ENCODE measurements around the gene OR6C65. TPM values are rescaled to one million over a fixed set of nuclear protein-coding genes. Genes with fewer than 3 reads are reported as not detected.
"Not testable (repeated sequence)": the region's sequence is repeated elsewhere in the genome, so short reads cannot be mapped to it uniquely, and the experiment has no call there.

The OR6C65 gene
- total and polyA plus RNA-seq, 2 donors (not counting 1 experiment from before 2014, with no cell fraction given), result not detected

- H3K4me3 ChIP-seq (ENCODE audit: control extremely low read depth in 1 of 5, extremely low read depth in 1 of 5, insufficient read depth in 1 of 5, low read depth in 2 of 5, low read length in 4 of 5), result no peak within 1 kb of the TSS
- no peaks in the 10 kb centered on the region for H3K36me3 ChIP-seq (replicated peaks in 1 of 2; ENCODE audit: control extremely low read depth in 1 of 2, control insufficient read depth in 1 of 2, extremely low read depth in 1 of 2, insufficient read depth in 2 of 2, low read length in 1 of 2)
- peaks cover 0 to 4% (median 0%) of the 10 kb centered on the region in 4 experiments for H3K27me3 ChIP-seq (replicated peaks in 1 of 4; ENCODE audit: control extremely low read depth in 1 of 4, control insufficient read depth in 3 of 4, insufficient read depth in 4 of 4, low read length in 3 of 4)
- Mint-ChIP-seq H3K4me1 (no peaks in the 10 kb centered on the region), H3K27me3 (peaks cover 12% of the 10 kb centered on the region), H3K27ac (no peak within 1 kb of the TSS), H3K9me3 (ENCODE audit: insufficient read depth) (no peaks in the 10 kb centered on the region), H3K4me3 (no peak within 1 kb of the TSS)
- WGBS (ENCODE audit: insufficient coverage), result 100% methylated on average over 1 of the region's 4 CpGs
- no peaks in the 10 kb centered on the region for H3K9me3 ChIP-seq (ENCODE audit: control extremely low read depth in 1 of 3, control insufficient read depth in 2 of 3, insufficient read depth in 1 of 3, low read length in 2 of 3)
- intact Hi-C loops (cut with micrococcal nuclease), result no loop called here
- H3K4me1 ChIP-seq (ENCODE audit: control insufficient read depth in 2 of 2, insufficient read depth in 2 of 2, low read length in 2 of 2), result no peaks in the 10 kb centered on the region
- no peak within 1 kb of the TSS for H3K9ac ChIP-seq (ENCODE audit: low read length)
- TF ChIP-seq CTCF (IDR thresholded peaks at IDR 0.05) (no peak), EZH2 (IDR thresholded peaks at IDR 0.05; ENCODE audit: borderline replicate concordance, insufficient read depth, low read depth, low read length, poor library complexity, severe bottlenecking) (no peak)
- DNase-seq (no peak), ATAC-seq (ENCODE audit: low read depth) (no peak)
- ChIA-PET POLR2A (no interaction called here), CTCF (no interaction called here)
- no peaks in the 10 kb centered on the region for H4K20me1 ChIP-seq (ENCODE audit: control insufficient read depth, insufficient read depth, low read length, poor library complexity, severe bottlenecking)
- no peak within 1 kb of the TSS for H3K27ac ChIP-seq (ENCODE audit: low read length in 2 of 2)
- no peak within 1 kb of the TSS for H2AFZ ChIP-seq (ENCODE audit: insufficient read depth, low read depth, low read length, poor library complexity, severe bottlenecking)
- H3K79me2 ChIP-seq (ENCODE audit: control insufficient read depth, insufficient read depth, low read length), result no peaks in the 10 kb centered on the region
- no peak within 1 kb of the TSS for H3K4me2 ChIP-seq (replicated peaks; ENCODE audit: low read depth, low read length, poor library complexity, severe bottlenecking)
These were observed 25.6 kb downstream of the OR6C65 start, which contains the start of gene OR6C76 for GRCh38 chr12:55425954-55426353. Gene OR6C76 (plus strand): TSS chr12:55426254. CDS start chr12:55426254, 0 bp downstream.

- ChIA-PET CTCF (no interaction called here), POLR2A (no interaction called here)
- Histone ChIP-seq H3K9ac (ENCODE audit: low read length) (no peak overlapping the region), H4K20me1 (ENCODE audit: control insufficient read depth, insufficient read depth, low read length, poor library complexity, severe bottlenecking) (no peaks in the 10 kb centered on the region), H3K9me3 (ENCODE audit: control extremely low read depth in 1 of 3, control insufficient read depth in 2 of 3, insufficient read depth in 1 of 3, low read length in 2 of 3) (no peaks in the 10 kb centered on the region), H3K4me3 (ENCODE audit: control extremely low read depth in 1 of 5, extremely low read depth in 1 of 5, insufficient read depth in 1 of 5, low read depth in 2 of 5, low read length in 4 of 5) (no peak overlapping the region), H3K79me2 (ENCODE audit: control insufficient read depth, insufficient read depth, low read length) (no peaks in the 10 kb centered on the region), H3K36me3 (replicated peaks in 1 of 2; ENCODE audit: control extremely low read depth in 1 of 2, control insufficient read depth in 1 of 2, extremely low read depth in 1 of 2, insufficient read depth in 2 of 2, low read length in 1 of 2) (no peaks in the 10 kb centered on the region), H2AFZ (ENCODE audit: insufficient read depth, low read depth, low read length, poor library complexity, severe bottlenecking) (no peak overlapping the region), H3K4me1 (ENCODE audit: control insufficient read depth in 2 of 2, insufficient read depth in 2 of 2, low read length in 2 of 2) (no peaks in the 10 kb centered on the region), H3K4me2 (replicated peaks; ENCODE audit: low read depth, low read length, poor library complexity, severe bottlenecking) (no peak overlapping the region), H3K27me3 (replicated peaks in 1 of 4; ENCODE audit: control extremely low read depth in 1 of 4, control insufficient read depth in 3 of 4, insufficient read depth in 4 of 4, low read length in 3 of 4) (peaks cover 0 to 9% (median 1%) of the 10 kb centered on the region in 4 experiments), H3K27ac (ENCODE audit: low read length in 2 of 2) (no peak overlapping the region)
- no peak for TF ChIP-seq EZH2 (IDR thresholded peaks at IDR 0.05; ENCODE audit: borderline replicate concordance, insufficient read depth, low read depth, low read length, poor library complexity, severe bottlenecking)
- no peak for TF ChIP-seq CTCF (IDR thresholded peaks at IDR 0.05)
- Mint-ChIP-seq H3K27ac (no peak overlapping the region), H3K4me1 (no peaks in the 10 kb centered on the region), H3K9me3 (ENCODE audit: insufficient read depth) (no peaks in the 10 kb centered on the region), H3K4me3 (no peak overlapping the region), H3K27me3 (peaks cover 12% of the 10 kb centered on the region)
- no CpG with 5 or more reads among the region's 1 CpG for WGBS (ENCODE audit: insufficient coverage)
- ATAC-seq (ENCODE audit: low read depth) (no peak), DNase-seq (no peak)
- intact Hi-C loops (cut with micrococcal nuclease), result no loop called here
These were observed 28.3 kb downstream of the OR6C65 start for GRCh38 chr12:55428331-55429243.

GRCh38 chr12:55441233-55441632 is 40.9 kb downstream of the OR6C65 start:
- H3K9ac ChIP-seq (ENCODE audit: low read length); H3K4me3 Mint-ChIP-seq; POLR2A ChIA-PET; H3K27ac ChIP-seq (ENCODE audit: low read length in 2 of 2); H4K20me1 ChIP-seq (ENCODE audit: control insufficient read depth, insufficient read depth, low read length, poor library complexity, severe bottlenecking); ATAC-seq (ENCODE audit: low read depth); H3K36me3 ChIP-seq (replicated peaks in 1 of 2; ENCODE audit: control extremely low read depth in 1 of 2, control insufficient read depth in 1 of 2, extremely low read depth in 1 of 2, insufficient read depth in 2 of 2, low read length in 1 of 2); CTCF ChIA-PET; H2AFZ ChIP-seq (ENCODE audit: insufficient read depth, low read depth, low read length, poor library complexity, severe bottlenecking); H3K27me3 Mint-ChIP-seq; H3K4me3 ChIP-seq (ENCODE audit: control extremely low read depth in 1 of 5, extremely low read depth in 1 of 5, insufficient read depth in 1 of 5, low read depth in 2 of 5, low read length in 4 of 5); H3K27ac Mint-ChIP-seq; intact Hi-C loops (cut with micrococcal nuclease); H3K79me2 ChIP-seq (ENCODE audit: control insufficient read depth, insufficient read depth, low read length); H3K27me3 ChIP-seq (replicated peaks in 1 of 4; ENCODE audit: control extremely low read depth in 1 of 4, control insufficient read depth in 3 of 4, insufficient read depth in 4 of 4, low read length in 3 of 4); DNase-seq; H3K4me2 ChIP-seq (replicated peaks; ENCODE audit: low read depth, low read length, poor library complexity, severe bottlenecking); H3K4me1 ChIP-seq (ENCODE audit: control insufficient read depth in 2 of 2, insufficient read depth in 2 of 2, low read length in 2 of 2); H3K4me1 Mint-ChIP-seq: not testable (repeated sequence)
- H3K9me3 ChIP-seq (ENCODE audit: control extremely low read depth in 1 of 3, control insufficient read depth in 2 of 3, insufficient read depth in 1 of 3, low read length in 2 of 3), result peaks cover 0 to 11% (median 1%) of the 10 kb centered on the region in 3 donors
- WGBS (ENCODE audit: insufficient coverage), result 100% methylated on average over 2 of the region's 5 CpGs
- H3K9me3 Mint-ChIP-seq (ENCODE audit: insufficient read depth), result peaks cover 11% of the 10 kb centered on the region
